ENCODE measurements around the gene ANK3. TPM values are rescaled to one million over a fixed set of nuclear protein-coding genes. Genes with fewer than 3 reads are reported as not detected.

The ANK3 gene
- total RNA-seq, 1 donor from 2014 or later, result 188 TPM

- intact Hi-C loops (cut with micrococcal nuclease), result no loop called here
- DNase-seq, result peak; percentile 28
- peak; percentile 93 for ATAC-seq
Measured at GRCh38 chr10:60140651-60141632, 248.7 kb downstream of the ANK3 start.

- intact Hi-C loops (cut with micrococcal nuclease), result no loop called here
- DNase-seq, result no peak
- ATAC-seq, result peak; percentile 17
Measured at GRCh38 chr10:60139798-60140566, 249.7 kb downstream of the ANK3 start.

GRCh38 chr10:60139290-60139689, 250.4 kb downstream of the ANK3 start:
- ATAC-seq (no peak), DNase-seq (no peak)
- intact Hi-C loops (cut with micrococcal nuclease), result no loop called here

GRCh38 chr10:60138842-60139241, 250.8 kb downstream of the ANK3 start:
- ATAC-seq (no peak), DNase-seq (no peak)
- intact Hi-C loops (cut with micrococcal nuclease), result no loop called here

GRCh38 chr10:60138026-60138425, 251.6 kb downstream of the ANK3 start:
- ATAC-seq (no peak), DNase-seq (no peak)
- intact Hi-C loops (cut with micrococcal nuclease), result no loop called here

GRCh38 chr10:60137292-60137992, 252.2 kb downstream of the ANK3 start:
- intact Hi-C loops (cut with micrococcal nuclease), result no loop called here
- ATAC-seq (no peak), DNase-seq (no peak)

- DNase-seq (no peak), ATAC-seq (no peak)
- intact Hi-C loops (cut with micrococcal nuclease), result no loop called here
Measured at GRCh38 chr10:60135020-60135419, 254.7 kb downstream of the ANK3 start.

GRCh38 chr10:60134548-60134947, 255.1 kb downstream of the ANK3 start:
- ATAC-seq (no peak), DNase-seq (no peak)
- intact Hi-C loops (cut with micrococcal nuclease), result no loop called here

GRCh38 chr10:60130130-60130579, 259.5 kb downstream of the ANK3 start:
- intact Hi-C loops (cut with micrococcal nuclease), result no loop called here
- peak; percentile 52 for ATAC-seq
- no peak for DNase-seq

GRCh38 chr10:60125895-60126294, 263.8 kb downstream of the ANK3 start:
- DNase-seq, result no peak
- intact Hi-C loops (cut with micrococcal nuclease), result no loop called here
- no peak for ATAC-seq

GRCh38 chr10:60124536-60124935, 265.1 kb downstream of the ANK3 start:
- no peak for ATAC-seq
- intact Hi-C loops (cut with micrococcal nuclease), result no loop called here
- no peak for DNase-seq

GRCh38 chr10:60123668-60124067, 266.0 kb downstream of the ANK3 start:
- ATAC-seq, result peak; percentile 24
- intact Hi-C loops (cut with micrococcal nuclease), result no loop called here

GRCh38 chr10:60123172-60123571, 266.5 kb downstream of the ANK3 start:
- no peak for DNase-seq
- ATAC-seq, result peak; percentile 93
- intact Hi-C loops (cut with micrococcal nuclease), result no loop called here

More at GRCh38 chr10:60123668-60124067, 266.0 kb downstream of the ANK3 start:
- DNase-seq, result no peak

GRCh38 chr10:60122190-60122589, 267.5 kb downstream of the ANK3 start:
- intact Hi-C loops (cut with micrococcal nuclease), result no loop called here
- ATAC-seq, result peak; percentile 23
- DNase-seq, result no peak

GRCh38 chr10:60114765-60115586, 274.7 kb downstream of the ANK3 start:
- intact Hi-C loops (cut with micrococcal nuclease), result loop anchor here (5.0 kb wide), 1 partner anchor 92 kb away; no protein-coding TSS in a partner anchor
- ATAC-seq, result peak; percentile 74
- DNase-seq, result no peak

GRCh38 chr10:60110739-60111138, 278.9 kb downstream of the ANK3 start:
- DNase-seq (no peak), ATAC-seq (no peak)
- intact Hi-C loops (cut with micrococcal nuclease), result no loop called here

GRCh38 chr10:60107308-60107976, 282.2 kb downstream of the ANK3 start:
- intact Hi-C loops (cut with micrococcal nuclease), result loop anchor here (10.0 kb wide), 2 partner anchors 327 to 537 kb away; no protein-coding TSS in a partner anchor
- ATAC-seq (no peak), DNase-seq (no peak)

- DNase-seq (no peak), ATAC-seq (no peak)
- intact Hi-C loops (cut with micrococcal nuclease), result loop anchor here (10.0 kb wide), 2 partner anchors 330 to 540 kb away; no protein-coding TSS in a partner anchor
Measured at GRCh38 chr10:60105295-60105695, 284.4 kb downstream of the ANK3 start.
